Measurements from ENCODE around the gene PAH. TPM values are rescaled to one million over a fixed set of nuclear protein-coding genes. Genes with fewer than 3 reads are reported as not detected.

Gene PAH
- total and polyA plus RNA-seq, 2 of the 13 experiments (the other 11 are each of a cell fraction or from before 2014, with no cell fraction given) = 192 to 451 TPM

- TF ChIP-seq CTCF (CRISPR knock-in tag; IDR thresholded peaks at IDR 0.05) (peak; percentile 8; the same call in 1 of the 2 replicates), ZNF709 (CRISPR knock-in tag; IDR thresholded peaks at IDR 0.05) (peak; percentile 69; the same call in 1 of the 2 replicates), ZSCAN9 (CRISPR knock-in tag; IDR thresholded peaks at IDR 0.05; ENCODE audit: borderline replicate concordance) (peak; percentile 94), ZNF574 (CRISPR knock-in tag; IDR thresholded peaks at IDR 0.05) (peak; percentile 66), ZFP36L2 (CRISPR knock-in tag; IDR thresholded peaks at IDR 0.05) (0 out of 2 replicates have a peak, but pooled peaks have one; percentile 79), DZIP1 (CRISPR knock-in tag; IDR thresholded peaks at IDR 0.05) (0 out of 2 replicates have a peak, but pooled peaks have one; percentile 54), KIAA2018 (CRISPR knock-in tag; IDR thresholded peaks at IDR 0.05; ENCODE audit: borderline replicate concordance) (no peak), ZNF616 (CRISPR knock-in tag; IDR thresholded peaks at IDR 0.05; ENCODE audit: low read depth) (peak; percentile 73), ZNF431 (CRISPR knock-in tag; IDR thresholded peaks at IDR 0.05; ENCODE audit: borderline replicate concordance, low read depth) (peak; percentile 76; the same call in 1 of the 2 replicates), MYPOP (CRISPR knock-in tag; IDR thresholded peaks at IDR 0.05) (peak; percentile 66; the same call in 1 of the 2 replicates), KLF11 (CRISPR knock-in tag; IDR thresholded peaks at IDR 0.05) (peak; percentile 89; the same call in 1 of the 2 replicates)
Measured at GRCh38 chr12:102824218-102824835, 92.7 kb downstream of the PAH start (continued).

Data from HepG2 (cell line).